Sigmoid colon (tissue), 3 donors: ENCODE results near the gene CHRM5.

Source experiments
- POLR2A ChIP-seq, 2 donors: fragments of 450-650 bp; IDR thresholded peaks; one replicate each; pipeline ENCODE4 v1.6.1; 2016; ENCODE audit warnings: antibody characterized with exemption in 2 of 2, mild to moderate bottlenecking in 2 of 2, moderate library complexity in 2 of 2
- TF ChIP-seq, protein P1 (sequence below), 4 experiments: fragments of 450-650 bp in 3 of 4; fragments of 200-600 bp in 1 of 4; IDR thresholded peaks; one replicate each; pipeline ENCODE4 v1.5.1; 2016 to 2019; ENCODE audit warnings: antibody characterized with exemption in 4 of 4, mild to moderate bottlenecking in 3 of 4, moderate library complexity in 2 of 4

- no peak for TF ChIP-seq POLR2A (IDR thresholded peaks at IDR 0.05)
- TF ChIP-seq, protein P1, sequence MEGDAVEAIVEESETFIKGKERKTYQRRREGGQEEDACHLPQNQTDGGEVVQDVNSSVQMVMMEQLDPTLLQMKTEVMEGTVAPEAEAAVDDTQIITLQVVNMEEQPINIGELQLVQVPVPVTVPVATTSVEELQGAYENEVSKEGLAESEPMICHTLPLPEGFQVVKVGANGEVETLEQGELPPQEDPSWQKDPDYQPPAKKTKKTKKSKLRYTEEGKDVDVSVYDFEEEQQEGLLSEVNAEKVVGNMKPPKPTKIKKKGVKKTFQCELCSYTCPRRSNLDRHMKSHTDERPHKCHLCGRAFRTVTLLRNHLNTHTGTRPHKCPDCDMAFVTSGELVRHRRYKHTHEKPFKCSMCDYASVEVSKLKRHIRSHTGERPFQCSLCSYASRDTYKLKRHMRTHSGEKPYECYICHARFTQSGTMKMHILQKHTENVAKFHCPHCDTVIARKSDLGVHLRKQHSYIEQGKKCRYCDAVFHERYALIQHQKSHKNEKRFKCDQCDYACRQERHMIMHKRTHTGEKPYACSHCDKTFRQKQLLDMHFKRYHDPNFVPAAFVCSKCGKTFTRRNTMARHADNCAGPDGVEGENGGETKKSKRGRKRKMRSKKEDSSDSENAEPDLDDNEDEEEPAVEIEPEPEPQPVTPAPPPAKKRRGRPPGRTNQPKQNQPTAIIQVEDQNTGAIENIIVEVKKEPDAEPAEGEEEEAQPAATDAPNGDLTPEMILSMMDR (IDR thresholded peaks at IDR 0.05): no peak
These were observed 145.9 kb downstream of the CHRM5 start for GRCh38 chr15:34114215-34114614.
